SK-N-SH (cell line): ENCODE measurements around the gene MTERF4. TPM values are rescaled to one million over a fixed set of nuclear protein-coding genes. Genes with fewer than 3 reads are reported as not detected.

ENCODE experiments used
- CTCF ChIA-PET: fragments of 300-600, 350-600 bp; formaldehyde crosslinking; extraction: SDS; loops from one replicate; lab custom pipeline; 2021; lab: Yijun Ruan, JAX
- POLR2A ChIA-PET: fragments of 350-600 bp; sonication (Branson Sonifier 250); formaldehyde crosslinking; extraction: SDS; loops from one replicate; lab custom pipeline; 2020; ENCODE audit warnings: antibody characterized with exemption, inconsistent platforms; lab: Yijun Ruan, JAX
- DNase-seq: peaks from one replicate; pipeline ENCODE4 v3.0.0; 2012
- H2AFZ ChIP-seq: fragments of 200-600 bp; sonication (generic); 2 replicates; pipeline ENCODE4 v1.8.1; 2016; ENCODE audit warnings: antibody characterized with exemption, mild to moderate bottlenecking, low read depth
- H3F3A ChIP-seq: fragments of 200-600 bp; sonication (generic); replicated peaks from 2 replicates; pipeline ENCODE3; 2016; ENCODE audit warnings: antibody characterized with exemption, mild to moderate bottlenecking; ENCODE audit not compliant: insufficient read depth
- H3K27ac ChIP-seq, 2 experiments: fragments of 200-500 bp in 1 of 2; fragments of 200-600 bp in 1 of 2; sonication (Bioruptor generic) in 1 of 2; sonication (generic), shearing (Covaris generic) in 1 of 2; 2 replicates each; pipeline versions ENCODE4 v1.5.1 to v1.6.1; 2014 to 2016; ENCODE audit warnings: low read depth in 2 of 2, inconsistent platforms in 1 of 2, low read length in 1 of 2, mild to moderate bottlenecking in 1 of 2, mixed read lengths in 1 of 2
- H3K27me3 ChIP-seq: fragments of 200-600 bp; sonication (generic), shearing (Covaris generic); 2 replicates; pipeline ENCODE4 v1.6.1; 2016; ENCODE audit warnings: mixed run types; ENCODE audit not compliant: insufficient read depth
- H3K36me3 ChIP-seq, 2 experiments: fragments of 200-500 bp in 1 of 2; fragments of 200-600 bp in 1 of 2; sonication (Bioruptor generic) in 1 of 2; sonication (generic) in 1 of 2; replicated peaks in 1 of 2; 2 replicates each; pipeline versions ENCODE3 to v1.5.1; 2014 to 2016; ENCODE audit warnings: low read length in 1 of 2, mild to moderate bottlenecking in 1 of 2; ENCODE audit not compliant: insufficient read depth in 2 of 2, control insufficient read depth in 1 of 2
- H3K4me1 ChIP-seq, 2 experiments: fragments of 200-500 bp in 1 of 2; fragments of 200-600 bp in 1 of 2; sonication (Bioruptor generic) in 1 of 2; sonication (generic), shearing (Covaris generic) in 1 of 2; 2 replicates each; pipeline versions ENCODE4 v1.5.1 to v1.6.1; 2014 to 2016; ENCODE audit warnings: low read depth in 1 of 2, low read length in 1 of 2, mixed run types in 1 of 2; ENCODE audit not compliant: insufficient read depth in 2 of 2, control insufficient read depth in 1 of 2
- H3K4me2 ChIP-seq: fragments of 200-600 bp; sonication (generic), shearing (Covaris generic); 2 replicates; pipeline ENCODE4 v1.6.1; 2017; ENCODE audit warnings: mixed run types
- H3K4me3 ChIP-seq, 2 experiments: fragments of 200-500 bp in 1 of 2; fragments of 200-600 bp in 1 of 2; sonication (Bioruptor generic) in 1 of 2; sonication (generic), shearing (Covaris generic) in 1 of 2; 2 replicates each; pipeline versions ENCODE4 v1.5.1 to v1.8.1; 2014 to 2016; ENCODE audit warnings: low read depth in 2 of 2, inconsistent platforms in 1 of 2, low read length in 1 of 2, mild to moderate bottlenecking in 1 of 2, mixed read lengths in 1 of 2, moderate library complexity in 1 of 2
- H3K79me2 ChIP-seq: fragments of 200-600 bp; sonication (generic); 2 replicates; pipeline ENCODE4 v1.8.1; 2017; ENCODE audit warnings: mild to moderate bottlenecking; ENCODE audit not compliant: insufficient read depth
- H3K9ac ChIP-seq: fragments of 200-600 bp; sonication (generic); 2 replicates; pipeline ENCODE4 v1.6.1; 2017; ENCODE audit warnings: mixed run types
- H3K9me2 ChIP-seq: fragments of 200-600 bp; sonication (generic); 2 replicates; pipeline ENCODE4 v1.6.1; 2017; ENCODE audit warnings: mixed run types
- H3K9me3 ChIP-seq: fragments of 200-600 bp; sonication (generic); 2 replicates; pipeline ENCODE4 v1.6.1; 2017; ENCODE audit warnings: mixed run types, mild to moderate bottlenecking, moderate library complexity
- H4K20me1 ChIP-seq: fragments of 200-600 bp; sonication (generic); 2 replicates; pipeline ENCODE4 v1.6.1; 2017; ENCODE audit warnings: mild to moderate bottlenecking, mixed run types; ENCODE audit not compliant: insufficient read depth
- CHD2 ChIP-seq: fragments of 150-350 bp; IDR thresholded peaks from 2 replicates; pipeline ENCODE4 v1.6.1; 2018; ENCODE audit warnings: low read length; ENCODE audit not compliant: partially characterized antibody
- FOXJ3 ChIP-seq: sonication (generic); formaldehyde crosslinking; IDR thresholded peaks from 2 replicates; pipeline ENCODE4 v1.5.1; 2020; ENCODE audit warnings: mild to moderate bottlenecking, missing genetic modification reagents
- FOXM1 ChIP-seq: IDR thresholded peaks from 2 replicates; pipeline ENCODE4 v1.4.0; 2012; ENCODE audit warnings: low read depth, mild to moderate bottlenecking
- NFIC ChIP-seq: IDR thresholded peaks from 2 replicates; pipeline ENCODE4 v1.4.0; 2012; ENCODE audit warnings: borderline replicate concordance
- POLR2AphosphoS5 ChIP-seq: IDR thresholded peaks from 2 replicates; pipeline ENCODE4 v1.6.1; 2012; ENCODE audit warnings: low read depth, low read length
- RAD21 ChIP-seq: IDR thresholded peaks from 2 replicates; pipeline ENCODE4 v1.6.1; 2012; ENCODE audit warnings: mild to moderate bottlenecking, low read length
- RXRA ChIP-seq: IDR thresholded peaks from 2 replicates; pipeline ENCODE4 v1.4.0; 2012; ENCODE audit warnings: low read depth, mild to moderate bottlenecking, borderline replicate concordance
- TAF1 ChIP-seq: IDR thresholded peaks from 2 replicates; pipeline ENCODE4 v1.6.1; 2012; ENCODE audit warnings: low read depth, mild to moderate bottlenecking, low read length, moderate library complexity, borderline replicate concordance
- WGBS: methylation state at CpG from one replicate; pipeline ENCODE4 v1.1.6; 2017; ENCODE audit warnings: low lambda C conversion rate; 5-methylcytosine and 5-hydroxymethylcytosine counted together
- polyA plus RNA-seq, 3 experiments: library from polyadenylated mRNA; depleted of rRNA; stranded (reverse); fragments of >200 nt; gene quantifications; 2 replicates each; pipeline ENCODE4 v1.2.3, GENCODE V29; 2012
- TF ChIP-seq, protein P1 (sequence below): fragments of 200-600 bp; sonication (generic); IDR thresholded peaks from 2 replicates; pipeline ENCODE4 v1.6.1; 2017; ENCODE audit warnings: antibody characterized with exemption, mild to moderate bottlenecking, moderate library complexity
- TF ChIP-seq, protein P2 (sequence below): IDR thresholded peaks from 2 replicates; pipeline ENCODE4 v1.4.0; 2012; ENCODE audit warnings: low read depth, borderline replicate concordance
- TF ChIP-seq, protein P3 (sequence below): fragments of 150-350 bp; IDR thresholded peaks from 2 replicates; pipeline ENCODE4 v1.6.1; 2017; ENCODE audit warnings: antibody characterized with exemption, low read length, low read depth, borderline replicate concordance
- TF ChIP-seq, protein P4 (sequence below): IDR thresholded peaks from 2 replicates; pipeline ENCODE4 v1.4.0; 2012; ENCODE audit warnings: low read depth, borderline replicate concordance
- TF ChIP-seq, protein P5 (sequence below): fragments of 150-350 bp; IDR thresholded peaks from 2 replicates; pipeline ENCODE4 v1.6.1; 2016; ENCODE audit warnings: mild to moderate bottlenecking, low read depth, low read length

MTERF4 gene
- polyA plus RNA-seq, 1 of the 3 experiments (the other 2 are of a cell fraction): 31.0 TPM

DNA sequence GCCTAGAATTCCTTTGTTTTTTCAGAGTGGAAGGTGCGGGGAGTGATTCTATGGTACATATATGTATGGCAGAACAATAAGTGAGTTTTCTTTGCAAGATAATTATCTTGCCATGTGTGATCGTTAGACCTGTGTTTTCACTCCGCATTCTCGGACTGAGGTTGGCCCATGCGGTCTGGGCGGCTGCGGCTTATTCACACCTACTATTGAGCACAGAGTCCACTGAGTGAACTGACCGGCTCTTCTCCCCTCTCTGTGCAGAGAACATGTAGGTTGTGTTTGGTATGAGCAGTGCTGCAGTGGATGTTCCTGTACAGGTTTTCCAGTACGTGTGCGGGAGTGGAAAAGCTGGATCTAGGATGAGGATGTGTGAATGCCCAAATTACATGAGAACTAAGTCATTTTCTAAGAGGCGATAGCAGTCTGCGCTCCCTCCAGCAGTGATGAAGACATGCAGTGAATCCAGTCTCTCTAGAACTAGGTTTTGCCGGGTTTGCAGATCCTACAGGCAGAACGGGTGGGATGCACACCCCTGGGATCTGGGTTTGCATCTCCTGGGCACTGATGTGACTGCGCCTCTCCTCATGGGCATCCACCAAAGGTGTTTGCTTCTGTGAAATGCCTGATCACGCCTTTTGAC is 27.1 kb downstream of the MTERF4 start:
- Histone ChIP-seq H2AFZ (no peak overlapping the region), H3K36me3 (no peaks in the 10 kb centered on the region), H3K4me2 (no peak overlapping the region), H3K4me3 (no peak overlapping the region), H3F3A (no peaks in the 10 kb centered on the region), H3K9me3 (no peaks in the 10 kb centered on the region), H3K4me1 (no peaks in the 10 kb centered on the region; a peak in 1 of 4 replicates), H3K79me2 (no peaks in the 10 kb centered on the region), H3K9me2 (no peaks in the 10 kb centered on the region), H3K27me3 (no peaks in the 10 kb centered on the region), H3K9ac (no peak overlapping the region), H4K20me1 (no peaks in the 10 kb centered on the region), H3K27ac (no peak overlapping the region)
- no peak for DNase-seq
- POLR2A ChIA-PET: no interaction called here
- CTCF ChIA-PET: no interaction called here
- TF ChIP-seq, protein P1, sequence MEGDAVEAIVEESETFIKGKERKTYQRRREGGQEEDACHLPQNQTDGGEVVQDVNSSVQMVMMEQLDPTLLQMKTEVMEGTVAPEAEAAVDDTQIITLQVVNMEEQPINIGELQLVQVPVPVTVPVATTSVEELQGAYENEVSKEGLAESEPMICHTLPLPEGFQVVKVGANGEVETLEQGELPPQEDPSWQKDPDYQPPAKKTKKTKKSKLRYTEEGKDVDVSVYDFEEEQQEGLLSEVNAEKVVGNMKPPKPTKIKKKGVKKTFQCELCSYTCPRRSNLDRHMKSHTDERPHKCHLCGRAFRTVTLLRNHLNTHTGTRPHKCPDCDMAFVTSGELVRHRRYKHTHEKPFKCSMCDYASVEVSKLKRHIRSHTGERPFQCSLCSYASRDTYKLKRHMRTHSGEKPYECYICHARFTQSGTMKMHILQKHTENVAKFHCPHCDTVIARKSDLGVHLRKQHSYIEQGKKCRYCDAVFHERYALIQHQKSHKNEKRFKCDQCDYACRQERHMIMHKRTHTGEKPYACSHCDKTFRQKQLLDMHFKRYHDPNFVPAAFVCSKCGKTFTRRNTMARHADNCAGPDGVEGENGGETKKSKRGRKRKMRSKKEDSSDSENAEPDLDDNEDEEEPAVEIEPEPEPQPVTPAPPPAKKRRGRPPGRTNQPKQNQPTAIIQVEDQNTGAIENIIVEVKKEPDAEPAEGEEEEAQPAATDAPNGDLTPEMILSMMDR: no peak
- TF ChIP-seq POLR2AphosphoS5: no peak
- no peak for TF ChIP-seq CHD2
- no peak for TF ChIP-seq NFIC
- TF ChIP-seq RXRA: no peak
- TF ChIP-seq, protein P2, sequence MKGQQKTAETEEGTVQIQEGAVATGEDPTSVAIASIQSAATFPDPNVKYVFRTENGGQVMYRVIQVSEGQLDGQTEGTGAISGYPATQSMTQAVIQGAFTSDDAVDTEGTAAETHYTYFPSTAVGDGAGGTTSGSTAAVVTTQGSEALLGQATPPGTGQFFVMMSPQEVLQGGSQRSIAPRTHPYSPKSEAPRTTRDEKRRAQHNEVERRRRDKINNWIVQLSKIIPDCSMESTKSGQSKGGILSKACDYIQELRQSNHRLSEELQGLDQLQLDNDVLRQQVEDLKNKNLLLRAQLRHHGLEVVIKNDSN: no peak
- TF ChIP-seq, protein P3, sequence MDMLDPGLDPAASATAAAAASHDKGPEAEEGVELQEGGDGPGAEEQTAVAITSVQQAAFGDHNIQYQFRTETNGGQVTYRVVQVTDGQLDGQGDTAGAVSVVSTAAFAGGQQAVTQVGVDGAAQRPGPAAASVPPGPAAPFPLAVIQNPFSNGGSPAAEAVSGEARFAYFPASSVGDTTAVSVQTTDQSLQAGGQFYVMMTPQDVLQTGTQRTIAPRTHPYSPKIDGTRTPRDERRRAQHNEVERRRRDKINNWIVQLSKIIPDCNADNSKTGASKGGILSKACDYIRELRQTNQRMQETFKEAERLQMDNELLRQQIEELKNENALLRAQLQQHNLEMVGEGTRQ: no peak
- TF ChIP-seq FOXM1: no peak
- TF ChIP-seq TAF1: no peak
- no peak for TF ChIP-seq FOXJ3 (CRISPR knock-in tag)
- TF ChIP-seq, protein P4, sequence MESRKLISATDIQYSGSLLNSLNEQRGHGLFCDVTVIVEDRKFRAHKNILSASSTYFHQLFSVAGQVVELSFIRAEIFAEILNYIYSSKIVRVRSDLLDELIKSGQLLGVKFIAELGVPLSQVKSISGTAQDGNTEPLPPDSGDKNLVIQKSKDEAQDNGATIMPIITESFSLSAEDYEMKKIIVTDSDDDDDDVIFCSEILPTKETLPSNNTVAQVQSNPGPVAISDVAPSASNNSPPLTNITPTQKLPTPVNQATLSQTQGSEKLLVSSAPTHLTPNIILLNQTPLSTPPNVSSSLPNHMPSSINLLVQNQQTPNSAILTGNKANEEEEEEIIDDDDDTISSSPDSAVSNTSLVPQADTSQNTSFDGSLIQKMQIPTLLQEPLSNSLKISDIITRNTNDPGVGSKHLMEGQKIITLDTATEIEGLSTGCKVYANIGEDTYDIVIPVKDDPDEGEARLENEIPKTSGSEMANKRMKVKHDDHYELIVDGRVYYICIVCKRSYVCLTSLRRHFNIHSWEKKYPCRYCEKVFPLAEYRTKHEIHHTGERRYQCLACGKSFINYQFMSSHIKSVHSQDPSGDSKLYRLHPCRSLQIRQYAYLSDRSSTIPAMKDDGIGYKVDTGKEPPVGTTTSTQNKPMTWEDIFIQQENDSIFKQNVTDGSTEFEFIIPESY: no peak
- TF ChIP-seq RAD21: no peak
- TF ChIP-seq, protein P5, sequence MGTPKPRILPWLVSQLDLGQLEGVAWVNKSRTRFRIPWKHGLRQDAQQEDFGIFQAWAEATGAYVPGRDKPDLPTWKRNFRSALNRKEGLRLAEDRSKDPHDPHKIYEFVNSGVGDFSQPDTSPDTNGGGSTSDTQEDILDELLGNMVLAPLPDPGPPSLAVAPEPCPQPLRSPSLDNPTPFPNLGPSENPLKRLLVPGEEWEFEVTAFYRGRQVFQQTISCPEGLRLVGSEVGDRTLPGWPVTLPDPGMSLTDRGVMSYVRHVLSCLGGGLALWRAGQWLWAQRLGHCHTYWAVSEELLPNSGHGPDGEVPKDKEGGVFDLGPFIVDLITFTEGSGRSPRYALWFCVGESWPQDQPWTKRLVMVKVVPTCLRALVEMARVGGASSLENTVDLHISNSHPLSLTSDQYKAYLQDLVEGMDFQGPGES: no peak
- 86% methylated on average over 16 of the region's 16 CpGs for WGBS
